ENCODE data around the gene PCSK6.

Gene PCSK6

DNA sequence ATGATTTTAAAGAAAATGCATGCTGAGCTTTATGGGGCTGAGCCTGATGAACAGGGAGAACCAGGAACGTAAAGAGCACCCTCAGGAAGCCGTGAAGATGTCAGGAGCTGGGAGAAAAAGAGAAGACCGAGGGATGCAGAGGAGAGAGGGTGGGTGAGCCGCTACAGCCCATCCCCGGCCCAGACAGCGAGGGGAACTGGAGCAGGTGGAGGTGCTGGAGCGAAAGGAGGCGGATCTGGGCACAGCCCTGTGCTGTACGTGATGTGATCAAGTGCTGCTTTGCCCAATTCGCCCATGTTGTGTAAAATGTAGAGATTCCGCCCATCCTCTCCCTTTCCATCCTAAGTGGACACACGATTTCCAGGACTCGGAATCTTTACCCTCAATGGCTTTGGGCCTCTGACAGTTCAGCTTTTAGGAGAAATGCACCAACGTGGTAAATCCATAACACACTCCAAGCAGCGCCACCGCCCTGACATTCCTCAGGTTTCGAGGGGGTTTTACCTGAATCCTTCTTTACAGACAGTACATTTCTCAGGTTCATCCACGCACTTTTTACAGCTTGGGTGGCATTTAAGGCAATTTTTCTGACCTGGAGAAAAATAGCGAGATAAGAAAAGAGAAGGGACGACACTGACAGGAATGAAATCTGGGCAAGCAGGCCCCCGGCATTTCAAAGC, 167.4 kb downstream of the PCSK6 start:
- DNase-seq = no peak

DNA sequence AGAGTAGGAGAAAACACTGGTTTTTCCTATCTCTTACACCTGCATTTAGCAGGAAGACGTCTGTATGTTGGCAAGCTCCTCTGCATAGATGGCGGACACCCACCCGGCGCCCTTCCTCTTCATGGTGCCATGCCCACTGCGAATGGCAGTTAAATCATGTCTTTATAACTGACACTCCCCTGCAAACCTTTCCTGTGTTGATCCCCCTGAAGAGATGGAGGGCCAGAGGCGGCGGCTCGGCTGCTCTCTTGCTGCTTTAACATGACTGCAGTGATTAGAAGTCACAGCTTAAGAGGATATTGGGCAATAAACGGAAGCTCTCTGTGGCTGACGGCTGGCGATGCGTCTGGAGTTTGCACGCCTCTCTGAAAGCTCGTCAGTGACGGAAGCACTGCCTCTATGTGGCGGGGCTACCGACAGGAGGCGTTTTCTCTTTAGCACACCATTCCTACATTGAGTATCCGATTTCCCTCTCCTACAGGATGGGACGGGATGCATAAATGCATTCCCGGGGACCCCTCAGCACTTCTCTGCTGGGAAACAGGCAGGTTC, 168.9 kb downstream of the PCSK6 start:
- peak; percentile 6 for DNase-seq

DNA sequence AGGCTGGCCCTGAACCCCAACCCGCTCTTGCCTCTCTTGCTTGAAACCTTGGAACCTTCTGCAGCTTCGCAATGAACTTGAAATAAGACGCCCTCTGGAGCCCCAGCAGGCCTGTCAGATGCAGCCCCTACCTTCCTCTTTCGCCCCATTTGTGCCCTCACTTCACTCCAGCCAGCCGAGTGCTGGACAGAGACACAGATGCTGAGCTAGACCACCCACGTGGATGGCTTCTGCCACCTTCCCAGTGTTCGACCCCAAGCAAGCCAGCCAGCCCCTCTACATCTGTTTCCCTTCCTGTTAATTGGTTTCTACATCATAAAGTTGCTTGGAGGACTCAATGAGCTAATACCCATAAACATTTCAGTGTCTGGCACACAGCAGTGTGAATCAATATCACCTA, 170.7 kb downstream of the PCSK6 start:
- DNase-seq = no peak

DNA sequence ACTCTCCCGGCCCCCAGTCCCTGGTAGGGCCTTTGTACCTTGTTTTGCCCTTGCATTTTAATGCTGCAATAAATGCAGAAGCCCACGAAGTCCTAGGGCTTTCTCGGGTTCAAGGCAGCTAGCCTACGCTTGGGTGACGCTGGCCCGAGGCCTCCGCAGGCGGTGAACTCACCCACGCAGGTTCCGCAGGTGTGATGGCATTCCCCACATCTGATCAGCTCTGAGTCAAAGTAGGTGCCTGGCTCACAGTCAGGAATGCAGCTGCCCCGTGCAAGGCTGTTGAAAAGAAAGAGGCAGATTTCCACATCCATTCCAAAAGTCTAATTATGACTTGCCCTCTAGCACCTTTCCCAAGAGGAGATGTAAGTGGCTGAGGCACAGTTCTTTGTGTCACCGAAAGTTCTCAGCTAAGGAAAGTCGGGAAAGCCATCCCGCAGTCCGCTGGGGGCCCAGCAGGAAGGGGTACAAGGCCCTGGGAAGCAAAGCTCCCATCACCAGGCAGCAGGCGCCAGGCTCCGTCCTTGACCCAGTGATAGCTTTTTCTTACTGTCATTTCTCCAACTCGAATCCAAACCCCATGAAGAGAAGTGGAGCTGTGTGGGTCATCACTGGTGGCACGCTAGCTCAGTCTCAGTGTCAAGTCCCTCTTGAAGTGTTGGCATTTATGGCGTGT, 171.2 kb downstream of the PCSK6 start:
- no peak for DNase-seq

DNA sequence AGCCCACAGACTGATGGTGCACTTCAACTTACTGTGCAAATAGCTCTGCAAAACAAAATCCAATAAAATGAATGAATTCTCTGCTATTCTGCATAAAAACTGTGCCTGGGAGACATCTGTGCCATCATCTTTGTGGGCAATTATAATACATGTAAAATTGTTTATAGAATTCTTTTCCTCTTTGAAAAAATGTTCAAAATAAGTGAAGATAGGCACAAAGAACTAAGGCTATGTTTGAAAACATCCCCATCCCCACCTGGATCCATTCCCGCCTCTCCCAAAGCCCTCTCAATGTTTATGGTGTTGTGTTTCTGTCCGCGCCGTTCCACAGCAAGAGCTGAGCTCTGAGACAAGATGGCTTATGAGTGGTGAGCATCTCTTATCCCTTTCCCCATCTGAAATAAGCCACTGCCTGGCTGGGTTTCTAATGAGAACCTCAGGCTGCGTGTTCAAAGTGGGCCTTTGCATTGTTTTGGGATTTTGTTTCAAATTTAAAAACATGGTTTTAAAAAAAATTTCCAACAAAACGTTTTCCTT, 172.1 kb downstream of the PCSK6 start:
- DNase-seq = no peak

DNA sequence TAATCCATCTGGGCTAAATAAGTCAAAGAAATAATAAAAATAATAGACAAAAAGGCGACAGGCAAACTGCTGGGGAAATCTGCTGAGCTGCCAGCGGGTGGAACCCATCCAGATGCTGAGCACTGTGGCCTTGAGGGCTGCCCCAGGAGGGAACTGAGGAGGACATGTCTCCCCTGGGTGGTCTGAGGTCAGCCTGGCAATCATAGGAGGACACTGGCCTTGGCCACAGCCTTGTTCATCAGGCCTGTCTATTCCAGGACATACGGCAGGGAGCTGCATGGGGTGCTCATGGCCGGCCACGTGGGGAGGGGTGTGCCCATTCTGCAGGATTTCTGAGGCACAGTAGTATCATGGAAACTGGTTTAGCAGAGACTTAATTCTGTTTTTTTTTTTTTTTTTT, 173.0 kb downstream of the PCSK6 start:
- no peak for DNase-seq

DNA sequence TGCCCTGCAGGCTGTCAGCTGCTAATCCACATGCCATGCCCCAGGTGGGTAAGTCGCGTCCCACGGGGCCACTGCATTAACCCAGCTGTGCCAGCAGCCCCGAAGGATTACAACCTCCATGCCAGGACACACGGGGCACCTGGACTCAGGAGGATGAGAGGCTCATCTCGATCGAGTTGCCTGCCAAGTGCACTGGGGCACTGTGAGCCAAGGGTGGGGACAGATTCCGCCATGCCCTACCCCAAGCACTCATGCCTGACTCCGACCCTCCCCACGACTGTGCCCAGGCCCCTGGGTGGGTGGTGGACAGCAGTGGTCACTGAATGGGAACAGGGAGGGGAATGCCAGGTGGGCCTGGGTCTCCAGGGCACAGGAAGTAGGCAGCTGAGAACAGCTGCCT, 173.8 kb downstream of the PCSK6 start:
- DNase-seq = no peak

DNA sequence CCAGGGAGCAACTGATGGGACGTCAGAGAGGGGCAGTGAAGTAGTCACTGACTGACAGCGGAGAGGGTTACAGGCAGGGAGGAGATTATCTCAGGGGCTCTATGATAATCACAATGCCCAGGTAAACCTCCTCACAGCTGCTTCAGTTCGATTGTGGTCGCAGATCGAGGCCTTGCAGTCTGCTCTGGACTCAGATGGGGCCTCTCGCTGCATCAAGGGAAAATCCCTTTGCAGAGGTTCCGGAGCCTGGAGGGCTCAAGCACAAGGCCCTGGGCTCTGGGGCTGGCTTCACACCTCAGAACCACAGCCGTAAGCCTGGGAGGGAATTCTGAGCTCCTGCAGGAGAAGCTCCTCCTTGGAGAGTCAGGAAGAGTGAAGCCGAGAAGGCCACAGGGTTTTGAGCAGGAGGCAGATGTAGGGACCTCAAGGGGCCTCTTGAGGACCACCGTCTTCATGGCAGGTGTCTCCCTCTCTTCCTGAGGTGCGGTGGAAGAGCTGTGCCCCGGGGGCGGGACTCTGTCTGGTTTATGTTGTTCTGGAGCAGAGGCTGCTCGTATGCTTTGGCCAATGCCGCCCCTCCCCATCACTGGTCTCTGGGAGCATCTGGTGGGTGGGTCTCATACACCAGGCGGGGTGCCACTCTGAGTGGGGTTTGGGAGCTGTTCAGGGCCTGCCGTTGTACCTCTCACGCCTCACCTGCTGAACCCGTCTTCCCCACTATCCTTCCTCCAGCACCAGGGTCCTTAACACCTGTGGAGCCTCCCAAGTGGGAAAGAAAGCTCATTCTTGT, 175.0 kb downstream of the PCSK6 start:
- no peak for DNase-seq

DNA sequence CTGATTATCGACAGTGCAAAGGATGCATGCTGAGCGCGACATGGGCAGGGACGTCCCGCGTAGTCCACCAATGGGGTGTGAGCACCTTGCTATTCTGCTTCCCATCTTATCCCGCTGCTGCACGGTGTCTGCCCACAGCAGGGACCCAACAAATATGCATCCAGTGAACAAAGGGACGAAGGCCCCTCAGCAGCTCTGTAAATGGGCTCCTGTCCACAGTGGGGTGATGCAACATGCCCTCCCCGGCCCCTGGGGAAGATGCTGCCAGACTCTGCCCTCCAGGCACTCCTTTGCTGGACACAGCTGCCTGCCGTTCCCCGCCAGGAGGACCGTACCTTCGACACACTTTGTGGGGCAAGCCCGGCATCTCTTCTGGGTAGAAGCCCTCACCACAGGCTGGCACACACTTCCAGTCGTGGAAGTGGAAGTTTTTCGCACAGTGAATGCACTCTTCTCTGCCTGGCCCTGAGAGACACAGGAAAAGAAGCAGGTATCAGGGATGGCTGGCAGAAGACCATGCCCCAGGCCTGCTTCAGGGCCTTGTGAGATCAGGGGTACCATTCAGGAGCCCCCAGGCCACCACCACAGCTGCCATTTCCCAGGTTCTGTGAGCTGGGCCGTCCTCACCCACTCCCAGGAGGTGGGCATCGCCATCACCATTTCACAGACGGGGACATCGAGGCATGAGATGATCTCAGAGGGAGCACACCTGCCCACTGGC, 176.3 kb downstream of the PCSK6 start:
- DNase-seq = no peak

DNA sequence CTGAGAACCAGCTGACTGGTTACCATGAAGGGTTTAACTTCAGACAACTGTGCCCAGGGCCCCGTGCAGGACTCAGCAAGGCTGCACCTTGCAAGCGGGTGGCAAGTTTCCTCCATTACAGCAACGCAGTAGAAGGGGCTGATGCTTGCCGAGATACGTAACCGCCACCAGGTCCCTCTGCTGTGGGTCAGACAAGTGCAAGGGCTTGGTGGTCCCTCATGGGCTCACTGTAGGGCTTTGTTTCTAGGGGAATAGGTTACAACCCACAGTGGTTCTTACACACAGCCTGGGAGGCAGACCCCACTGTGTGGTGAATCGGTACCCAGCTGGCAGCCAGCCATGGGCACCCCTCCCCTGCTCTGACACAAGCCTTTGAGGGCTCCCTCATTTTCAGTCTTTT, 179.0 kb downstream of the PCSK6 start:
- DNase-seq = no peak

DNA sequence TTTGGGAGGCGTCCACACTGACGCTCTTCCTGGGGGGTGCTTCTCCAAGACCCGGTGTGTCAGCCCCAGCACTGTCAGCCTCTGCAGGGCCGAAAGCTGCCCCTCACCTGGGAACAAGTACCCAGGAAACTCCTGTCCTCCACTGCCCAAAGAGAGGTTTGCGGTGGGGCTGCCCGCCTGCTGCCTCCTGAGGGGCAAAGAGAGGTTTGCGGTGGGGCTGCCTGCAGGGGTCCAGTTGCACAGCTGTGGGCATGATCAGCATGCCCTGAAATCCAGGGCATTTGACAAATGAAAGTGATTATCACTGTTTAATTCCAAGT, 179.4 kb downstream of the PCSK6 start:
- DNase-seq = no peak

DNA sequence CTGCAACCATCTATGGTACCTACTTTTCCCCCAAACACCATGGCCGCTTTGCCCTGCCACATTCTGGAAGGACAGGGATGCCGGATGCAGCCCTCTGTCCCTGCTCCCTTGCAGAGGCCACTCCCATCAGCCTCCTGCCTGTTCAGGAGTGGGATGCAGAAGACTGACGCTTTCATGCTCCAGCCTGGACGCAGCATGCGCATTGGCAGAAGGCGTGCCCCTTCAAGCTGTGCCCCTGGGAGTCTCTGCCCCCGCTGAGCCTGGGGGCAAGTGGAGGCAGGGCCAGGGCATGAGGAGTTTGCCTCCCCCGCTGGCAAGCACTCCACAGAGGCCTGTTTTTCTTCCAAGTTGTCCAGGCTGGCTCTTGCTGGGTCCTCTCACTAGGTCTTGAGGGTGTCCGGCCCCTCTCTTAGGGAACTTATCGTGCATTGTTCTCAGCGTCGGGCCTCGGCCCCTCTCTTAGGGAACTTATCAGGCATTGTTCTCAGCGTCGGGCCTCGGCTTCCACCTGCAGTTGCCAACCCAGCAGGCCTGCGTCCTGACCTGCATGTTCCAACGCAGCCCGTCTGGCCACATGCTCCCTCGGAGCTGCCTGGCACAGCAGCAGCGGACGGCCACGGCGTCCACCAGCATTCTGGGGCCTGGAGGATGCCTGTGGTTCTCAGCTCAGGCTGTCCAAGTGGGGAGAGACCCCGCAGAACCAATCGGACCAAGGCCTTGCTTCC, 179.9 kb downstream of the PCSK6 start:
- no peak for DNase-seq

DNA sequence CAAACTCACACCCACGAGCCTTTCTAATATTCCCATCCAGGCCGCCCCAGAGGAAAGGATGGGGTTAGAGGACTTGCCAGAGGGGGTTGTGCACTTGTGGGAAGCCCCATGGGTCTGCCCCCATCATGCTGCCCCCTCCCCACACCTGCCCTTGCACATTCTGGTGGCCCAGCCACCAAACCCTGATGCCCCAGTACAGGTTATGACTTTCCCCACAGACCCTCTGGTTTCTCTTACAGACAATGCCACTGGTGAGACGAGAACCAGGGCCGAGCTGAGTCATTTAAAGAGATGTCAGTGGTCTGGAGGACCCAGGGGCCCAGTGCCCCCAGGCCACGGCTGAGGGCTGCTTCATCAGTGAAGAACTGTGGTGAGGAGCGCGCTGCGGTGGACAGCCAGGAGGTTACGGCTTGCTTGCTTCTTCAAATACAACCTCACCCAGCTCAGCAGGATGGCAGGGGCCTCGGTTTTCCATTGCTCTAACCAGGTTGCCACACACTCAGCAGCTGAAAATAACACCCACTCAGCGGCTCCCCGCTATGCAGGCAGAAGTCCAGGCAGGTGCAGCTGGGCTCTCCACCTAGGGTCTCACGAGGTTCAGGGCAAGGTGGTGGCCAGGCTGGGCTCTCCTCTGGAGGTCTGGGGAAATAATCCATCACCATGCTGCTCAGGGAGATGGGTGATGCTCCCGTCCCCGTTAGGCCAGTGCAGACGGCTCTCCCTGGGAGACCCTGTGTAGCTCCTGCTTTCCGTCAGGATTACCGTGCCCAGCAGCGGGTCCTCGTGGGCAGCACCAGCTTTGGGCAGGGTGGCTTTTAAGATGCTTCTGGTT, 180.7 kb downstream of the PCSK6 start:
- no peak for DNase-seq

DNA sequence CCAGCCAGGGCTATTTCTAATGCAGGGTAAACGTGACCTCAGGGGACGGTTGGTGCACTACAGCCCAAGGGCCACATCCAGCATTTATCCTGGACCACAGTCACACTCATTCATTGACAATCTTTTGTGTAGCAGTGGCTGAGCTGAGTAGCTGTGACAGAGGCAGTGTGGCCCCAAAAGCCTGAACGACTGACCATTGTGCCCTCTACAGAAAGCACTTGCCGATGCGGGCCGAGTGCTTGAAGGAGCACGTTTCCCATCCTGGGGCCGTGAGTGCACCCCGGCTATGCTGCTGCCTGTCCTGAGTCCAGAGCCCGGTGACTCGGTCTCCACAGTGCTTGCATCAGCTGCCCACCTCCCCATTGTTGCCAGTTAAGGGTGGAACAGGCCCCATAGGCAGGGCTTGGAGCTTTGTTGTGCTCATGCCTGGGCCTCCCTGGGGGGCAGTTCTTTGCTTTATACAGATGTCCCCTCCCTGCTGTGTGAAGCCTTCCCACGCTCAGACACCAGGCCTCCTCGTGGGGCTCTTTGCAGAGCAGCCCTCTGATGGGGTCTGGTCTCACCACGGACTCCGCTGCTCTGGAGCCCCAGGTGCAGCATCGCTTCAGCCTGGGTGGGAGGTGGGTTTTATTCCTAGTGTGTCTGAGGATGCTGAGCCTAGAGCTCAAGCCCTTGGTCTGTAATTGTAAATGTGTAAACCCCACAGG, 181.5 kb downstream of the PCSK6 start:
- DNase-seq = no peak

DNA sequence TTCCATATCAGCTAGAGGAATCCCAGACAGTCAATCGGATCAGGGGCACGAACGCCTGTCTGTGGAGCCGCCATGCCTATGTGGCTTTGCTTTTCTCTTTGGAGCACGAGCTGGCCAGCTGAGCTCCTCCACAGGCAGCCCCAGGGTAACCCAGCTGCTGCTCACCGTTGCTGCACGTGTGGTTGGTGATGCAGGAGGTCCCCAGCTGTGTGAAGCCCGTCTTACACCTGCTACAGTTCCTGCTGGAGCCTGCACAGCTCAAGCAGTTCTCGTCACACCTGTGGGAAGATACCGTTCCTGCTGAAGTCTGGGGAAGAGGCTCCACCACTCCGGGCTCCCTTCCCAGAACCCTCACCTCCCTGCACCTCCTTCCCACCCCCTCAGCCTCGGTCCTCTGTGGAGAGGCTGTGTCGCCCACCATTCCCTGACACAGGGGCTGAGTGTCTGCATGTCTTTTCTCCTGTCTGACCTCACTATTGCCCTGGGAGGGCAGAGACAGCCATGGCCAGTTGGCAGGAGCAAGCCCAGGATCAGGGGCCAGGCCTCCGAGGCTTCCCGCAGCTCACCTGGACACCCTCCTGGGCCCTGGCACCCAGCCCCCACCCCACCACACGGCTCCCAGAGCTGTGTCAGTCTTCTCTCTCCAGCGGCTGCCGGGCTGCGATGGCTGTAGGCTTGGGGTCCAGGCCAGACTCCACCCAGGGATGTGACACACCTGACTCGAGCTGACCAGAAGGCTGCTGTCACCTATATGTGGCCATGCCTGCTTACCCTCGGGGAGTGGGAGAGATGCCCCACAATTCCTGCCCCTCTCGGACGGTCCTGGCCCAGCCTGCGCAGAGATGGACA, 182.2 kb downstream of the PCSK6 start:
- no peak for DNase-seq

DNA sequence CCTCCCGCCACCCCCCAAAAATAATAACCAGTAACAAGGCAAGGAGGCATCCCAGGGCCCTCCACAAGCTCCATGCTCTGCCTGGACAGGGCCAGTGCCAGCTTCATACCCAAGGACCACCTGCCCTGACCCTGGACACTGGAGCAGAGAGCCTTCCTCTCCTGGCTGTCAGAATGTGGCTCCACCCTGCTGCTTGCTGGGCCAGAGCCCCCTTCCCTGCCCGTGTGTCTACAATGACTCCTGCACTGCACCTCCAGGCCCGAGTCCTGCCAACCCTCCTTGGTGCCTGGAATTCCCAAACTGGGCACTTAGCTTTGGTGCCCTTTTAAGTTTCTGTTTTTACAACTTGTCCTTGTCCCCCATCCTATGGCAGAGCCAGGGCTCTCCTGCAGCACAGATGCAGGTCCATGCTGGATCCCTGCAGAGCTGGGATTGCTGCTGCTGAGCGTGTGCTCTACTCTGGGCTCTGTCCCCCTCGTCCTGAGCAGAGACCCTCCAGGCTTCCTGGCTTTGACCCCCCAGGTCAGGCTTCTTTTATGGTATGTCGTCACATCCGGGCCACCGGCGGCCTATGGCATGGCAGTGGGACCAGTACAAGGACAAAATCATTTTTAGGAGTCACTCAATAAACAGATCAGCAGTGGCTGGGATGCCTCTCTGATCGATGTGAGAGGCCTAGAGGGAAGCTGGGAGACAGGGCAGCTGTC, 183.0 kb downstream of the PCSK6 start:
- no peak for DNase-seq

DNA sequence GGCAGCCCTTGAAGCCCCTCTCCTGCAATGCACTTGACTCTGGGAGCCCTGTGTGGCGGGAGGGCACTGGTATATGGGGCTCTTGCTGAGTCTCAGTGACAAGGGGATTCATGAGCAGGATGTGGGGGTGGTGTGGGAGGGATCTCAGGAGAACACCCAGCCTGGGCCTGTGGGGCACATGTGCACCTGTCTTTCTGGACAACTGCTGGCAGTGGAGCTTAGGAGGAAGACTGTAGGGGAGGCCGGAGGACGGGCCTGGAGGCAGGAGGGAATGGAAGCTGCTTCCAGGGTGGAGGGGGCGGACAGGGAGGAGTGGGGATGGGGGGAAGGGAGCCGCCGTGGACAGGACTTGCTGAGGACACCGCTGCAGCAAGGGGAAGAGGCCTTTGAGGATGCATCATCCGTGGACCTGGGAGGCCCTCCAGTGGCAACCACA, 183.7 kb downstream of the PCSK6 start:
- no peak for DNase-seq

DNA sequence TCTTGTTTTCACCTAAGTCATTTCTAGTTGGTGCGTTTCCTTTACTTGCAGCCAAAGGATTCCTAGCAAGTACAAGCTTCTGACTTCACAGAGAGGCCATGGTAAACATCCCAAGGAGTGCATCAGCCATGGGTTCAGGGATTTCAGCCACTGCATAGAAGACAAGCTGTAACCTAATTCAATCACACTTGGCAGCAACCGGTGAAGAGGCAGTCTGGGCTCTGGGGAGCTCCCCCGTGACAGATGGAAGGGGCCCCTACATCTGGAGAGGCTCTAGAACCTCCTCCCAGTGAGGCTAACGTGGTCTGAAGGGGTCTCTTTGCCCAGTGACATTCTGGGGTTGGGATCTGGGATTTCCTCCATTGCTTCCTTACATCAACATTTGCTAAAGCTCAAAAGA, 186.1 kb downstream of the PCSK6 start:
- DNase-seq = no peak
